Activated CD4-positive, alpha-beta T cell treated with anti-CD3 and anti-CD28 coated beads, Interleukin-2, amount 10 ng/mL, durations not matched to agents 24 days and 14 days (primary cell): Measurements from ENCODE around the gene ARHGEF17. TPM values are rescaled to one million over a fixed set of nuclear protein-coding genes. Genes with fewer than 3 reads are reported as not detected.
"Not testable (repeated sequence)": the region's sequence is repeated elsewhere in the genome, so short reads cannot be mapped to it uniquely, and the experiment has no call there.

Source experiments
- DNase-seq: peaks from one replicate; pipeline ENCODE4 v3.0.0; 2022
- H3K27ac Mint-ChIP-seq: one replicate; pipeline ENCODE4 v1.8.0; 2022; ENCODE audit warnings: mild to moderate bottlenecking, mixed read lengths
- H3K27me3 Mint-ChIP-seq: one replicate; pipeline ENCODE4 v1.8.0; 2022; ENCODE audit warnings: mixed read lengths
- H3K36me3 Mint-ChIP-seq: one replicate; pipeline ENCODE4 v1.8.0; 2022; ENCODE audit warnings: low read depth, mild to moderate bottlenecking, mixed read lengths
- H3K4me1 Mint-ChIP-seq: one replicate; pipeline ENCODE4 v1.8.0; 2021; ENCODE audit warnings: mixed read lengths
- H3K4me3 Mint-ChIP-seq: one replicate; pipeline ENCODE4 v1.8.0; 2022; ENCODE audit warnings: mild to moderate bottlenecking, moderate library complexity, mixed read lengths
- H3K9me3 Mint-ChIP-seq: one replicate; pipeline ENCODE4 v1.8.0; 2021; ENCODE audit warnings: mixed read lengths
- intact Hi-C: fragments of 100-400 bp; cut with micrococcal nuclease; formaldehyde crosslinking; loops from one replicate; pipeline ENCODE4 v1.15.1; 2023
- total RNA-seq: library from RNA; stranded (reverse); gene quantifications from 2 replicates; pipeline ENCODE4 v1.2.3, GENCODE V29; 2022

ARHGEF17 gene
- total RNA-seq, 1 donor from 2014 or later, result not detected

- intact Hi-C loops, result no loop called here
- no peak for DNase-seq
- no peak overlapping the region for H3K27ac Mint-ChIP-seq
- peaks cover 30% of the 10 kb centered on the region for H3K27me3 Mint-ChIP-seq
- H3K9me3 Mint-ChIP-seq, result no peaks in the 10 kb centered on the region
- H3K4me1 Mint-ChIP-seq, result peaks cover 2% of the 10 kb centered on the region
- no peaks in the 10 kb centered on the region for H3K36me3 Mint-ChIP-seq
- H3K4me3 Mint-ChIP-seq, result no peak overlapping the region
Observed at GRCh38 chr11:73268671-73269271, 39.3 kb upstream of the ARHGEF17 start.

- H3K4me3 Mint-ChIP-seq, result no peak overlapping the region
- H3K27me3 Mint-ChIP-seq, result peaks cover 27% of the 10 kb centered on the region
- no peaks in the 10 kb centered on the region for H3K9me3 Mint-ChIP-seq
- DNase-seq, result no peak
- peaks cover 2% of the 10 kb centered on the region for H3K4me1 Mint-ChIP-seq
- intact Hi-C loops, result no loop called here
- H3K27ac Mint-ChIP-seq, result no peak overlapping the region
- H3K36me3 Mint-ChIP-seq, result no peaks in the 10 kb centered on the region
Observed at GRCh38 chr11:73269459-73270015, 38.5 kb upstream of the ARHGEF17 start.

- intact Hi-C loops, result no loop called here
- H3K4me3 Mint-ChIP-seq, result no peak overlapping the region
- H3K27me3 Mint-ChIP-seq, result peaks cover 22% of the 10 kb centered on the region
- H3K27ac Mint-ChIP-seq, result peak overlapping the region; percentile 34
- H3K9me3 Mint-ChIP-seq, result no peaks in the 10 kb centered on the region
- H3K36me3 Mint-ChIP-seq, result no peaks in the 10 kb centered on the region
- DNase-seq, result no peak
- peaks cover 2% of the 10 kb centered on the region for H3K4me1 Mint-ChIP-seq
Observed at GRCh38 chr11:73270016-73270854, 37.8 kb upstream of the ARHGEF17 start.

GRCh38 chr11:73270855-73271477 is 37.1 kb upstream of the ARHGEF17 start:
- intact Hi-C loops, result no loop called here
- H3K4me1 Mint-ChIP-seq, result peaks cover 2% of the 10 kb centered on the region
- H3K27ac Mint-ChIP-seq, result no peak overlapping the region
- no peaks in the 10 kb centered on the region for H3K9me3 Mint-ChIP-seq
- no peak for DNase-seq
- no peak overlapping the region for H3K4me3 Mint-ChIP-seq
- peaks cover 17% of the 10 kb centered on the region for H3K27me3 Mint-ChIP-seq
- no peaks in the 10 kb centered on the region for H3K36me3 Mint-ChIP-seq

- DNase-seq, H3K27ac Mint-ChIP-seq, H3K4me1 Mint-ChIP-seq, intact Hi-C loops, H3K36me3 Mint-ChIP-seq, H3K9me3 Mint-ChIP-seq, H3K4me3 Mint-ChIP-seq: not testable (repeated sequence)
- peaks cover 13% of the 10 kb centered on the region for H3K27me3 Mint-ChIP-seq
Observed at GRCh38 chr11:73271478-73271865, 36.6 kb upstream of the ARHGEF17 start.

- no peak for DNase-seq
- H3K27ac Mint-ChIP-seq, result no peak within 1 kb of the TSS
- intact Hi-C loops, result no loop called here
- H3K4me3 Mint-ChIP-seq, result no peak within 1 kb of the TSS
- H3K4me1 Mint-ChIP-seq, result peaks cover 2% of the 10 kb centered on the region
- H3K9me3 Mint-ChIP-seq, result no peaks in the 10 kb centered on the region
- H3K36me3 Mint-ChIP-seq, result no peaks in the 10 kb centered on the region
- H3K27me3 Mint-ChIP-seq, result peaks cover 12% of the 10 kb centered on the region
Observed at GRCh38 chr11:73271936-73272679, 36.0 kb upstream of the ARHGEF17 start, which contains the start of gene P2RY6. P2RY6 (plus strand) TSS chr11:73272338; CDS start chr11:73296519, 24,181 bp downstream.

GRCh38 chr11:73272680-73273038 is 35.4 kb upstream of the ARHGEF17 start:
- peaks cover 12% of the 10 kb centered on the region for H3K27me3 Mint-ChIP-seq
- intact Hi-C loops, result no loop called here
- no peak for DNase-seq
- no peak overlapping the region for H3K27ac Mint-ChIP-seq
- H3K9me3 Mint-ChIP-seq, result no peaks in the 10 kb centered on the region
- no peak overlapping the region for H3K4me3 Mint-ChIP-seq
- H3K4me1 Mint-ChIP-seq, result peaks cover 2% of the 10 kb centered on the region
- H3K36me3 Mint-ChIP-seq, result no peaks in the 10 kb centered on the region

- H3K4me1 Mint-ChIP-seq, result peaks cover 2% of the 10 kb centered on the region
- peaks cover 12% of the 10 kb centered on the region for H3K27me3 Mint-ChIP-seq
- no peaks in the 10 kb centered on the region for H3K9me3 Mint-ChIP-seq
- no peak overlapping the region for H3K27ac Mint-ChIP-seq
- intact Hi-C loops, result no loop called here
- H3K36me3 Mint-ChIP-seq, result no peaks in the 10 kb centered on the region
- H3K4me3 Mint-ChIP-seq, result no peak overlapping the region
- no peak for DNase-seq
Observed at GRCh38 chr11:73273222-73273895, 34.7 kb upstream of the ARHGEF17 start.

- H3K4me1 Mint-ChIP-seq, H3K36me3 Mint-ChIP-seq, DNase-seq, intact Hi-C loops, H3K9me3 Mint-ChIP-seq, H3K27ac Mint-ChIP-seq, H3K4me3 Mint-ChIP-seq: not testable (repeated sequence)
- H3K27me3 Mint-ChIP-seq, result peaks cover 10% of the 10 kb centered on the region
Observed at GRCh38 chr11:73274191-73274590, 33.9 kb upstream of the ARHGEF17 start.

GRCh38 chr11:73274722-73275380 is 33.2 kb upstream of the ARHGEF17 start:
- no peaks in the 10 kb centered on the region for H3K4me1 Mint-ChIP-seq
- intact Hi-C loops, result no loop called here
- H3K9me3 Mint-ChIP-seq, result no peaks in the 10 kb centered on the region
- no peaks in the 10 kb centered on the region for H3K36me3 Mint-ChIP-seq
- no peak overlapping the region for H3K27ac Mint-ChIP-seq
- no peak overlapping the region for H3K4me3 Mint-ChIP-seq
- H3K27me3 Mint-ChIP-seq, result peaks cover 10% of the 10 kb centered on the region
- DNase-seq, result no peak

- no peaks in the 10 kb centered on the region for H3K4me1 Mint-ChIP-seq
- intact Hi-C loops, result no loop called here
Observed at GRCh38 chr11:73275381-73275750, 32.7 kb upstream of the ARHGEF17 start.

GRCh38 chr11:73277467-73277866 is 30.6 kb upstream of the ARHGEF17 start:
- H3K27ac Mint-ChIP-seq, result no peak overlapping the region
- peaks cover 10% of the 10 kb centered on the region for H3K27me3 Mint-ChIP-seq
- peaks cover 7% of the 10 kb centered on the region for H3K4me1 Mint-ChIP-seq
- no peaks in the 10 kb centered on the region for H3K9me3 Mint-ChIP-seq
- intact Hi-C loops, result no loop called here
- no peak for DNase-seq
- H3K4me3 Mint-ChIP-seq, result no peak overlapping the region
- no peaks in the 10 kb centered on the region for H3K36me3 Mint-ChIP-seq

More at GRCh38 chr11:73275381-73275750, 32.7 kb upstream of the ARHGEF17 start:
- H3K36me3 Mint-ChIP-seq, result no peaks in the 10 kb centered on the region
- H3K27ac Mint-ChIP-seq, result no peak overlapping the region
- H3K9me3 Mint-ChIP-seq, result no peaks in the 10 kb centered on the region
- peaks cover 10% of the 10 kb centered on the region for H3K27me3 Mint-ChIP-seq
- DNase-seq, result no peak
- no peak overlapping the region for H3K4me3 Mint-ChIP-seq

- Mint-ChIP-seq H3K4me1 (peaks cover 7% of the 10 kb centered on the region), H3K9me3 (no peaks in the 10 kb centered on the region), H3K36me3 (no peaks in the 10 kb centered on the region), H3K4me3 (no peak overlapping the region), H3K27me3 (peaks cover 7% of the 10 kb centered on the region), H3K27ac (no peak overlapping the region)
- no peak for DNase-seq
- intact Hi-C loops, result no loop called here
Observed at GRCh38 chr11:73280626-73281025, 27.4 kb upstream of the ARHGEF17 start.
